MM.1S (cell line): Measurements from ENCODE around the gene SMPD3.

Experiments
- CTCF ChIP-seq: fragments of 300-600 bp; sonication (generic); IDR thresholded peaks from 2 replicates; pipeline ENCODE4 v1.5.1; 2016; ENCODE audit warnings: antibody characterized with exemption, low read length, mixed read lengths
- EZH2 ChIP-seq: fragments of 300-600 bp; sonication (generic); optimal IDR thresholded peaks from 2 replicates; pipeline ENCODE3; 2017; ENCODE audit warnings: low read depth, mild to moderate bottlenecking, antibody characterized with exemption, low read length, mixed read lengths
- EZH2phosphoT487 ChIP-seq: fragments of 300-600 bp; sonication (generic); IDR thresholded peaks from 2 replicates; pipeline ENCODE4 v1.6.1; 2018; ENCODE audit warnings: antibody characterized with exemption, low read length

- TF ChIP-seq EZH2 (no peak), CTCF (no peak), EZH2phosphoT487 (no peak)
Measured at GRCh38 chr16:68354816-68355215, 93.5 kb downstream of the SMPD3 start.
